Astrocyte of the cerebellum (primary cell): ENCODE measurements around the gene TSC1.

Source experiments
- DNase-seq: peaks from one replicate; pipeline ENCODE4 v3.0.0-alpha.2; 2011; ENCODE audit warnings: low read depth
- H3K4me3 ChIP-seq: 2 replicates; pipeline ENCODE4 v1.5.1; 2011; ENCODE audit warnings: mild to moderate bottlenecking, low read depth, low read length, moderate library complexity
- CTCF ChIP-seq: IDR thresholded peaks from 2 replicates; pipeline ENCODE4 v1.5.1; 2012; ENCODE audit warnings: low read length, low read depth, moderate library complexity, mild to moderate bottlenecking; ENCODE audit errors: missing control alignments
- in situ Hi-C: cut with HindIII; loops from 2 replicates; pipeline ENCODE4 v1.10.0; 2017; ENCODE audit warnings: low sequenced_read_pairs

The TSC1 gene

GRCh38 chr9:132878695-132879456 is 65.5 kb downstream of the TSC1 start, which contains the start of gene SPACA9:
SPACA9 (plus strand) TSS chr9:132878898; CDS start chr9:132883948, 5,050 bp downstream.
- TF ChIP-seq CTCF, result no peak
- H3K4me3 ChIP-seq, result peak within 1 kb of the TSS; percentile 98
- no peak for DNase-seq
- in situ Hi-C loops, result no loop called here

- in situ Hi-C loops, result no loop called here
- no peak for TF ChIP-seq CTCF
- peak within 1 kb of the TSS; percentile 98 for H3K4me3 ChIP-seq
- DNase-seq, result peak; percentile 31
These were observed 66.4 kb downstream of the TSC1 start, which contains the start of gene AK8 for GRCh38 chr9:132877824-132878694. AK8 (minus strand) TSS chr9:132878284; CDS start chr9:132878255, 29 bp downstream.

GRCh38 chr9:132877458-132877823 is 67.0 kb downstream of the TSC1 start:
- in situ Hi-C loops, result no loop called here
- no peak for TF ChIP-seq CTCF
- no peak for DNase-seq
- H3K4me3 ChIP-seq, result peak overlapping the region; percentile 98

- DNase-seq, result no peak
- no peak for TF ChIP-seq CTCF
- H3K4me3 ChIP-seq, result no peak overlapping the region
- in situ Hi-C loops, result no loop called here
These were observed 67.6 kb downstream of the TSC1 start for GRCh38 chr9:132876849-132877248.

GRCh38 chr9:132875159-132875558 is 69.3 kb downstream of the TSC1 start:
- TF ChIP-seq CTCF, result no peak
- H3K4me3 ChIP-seq, result no peak overlapping the region
- in situ Hi-C loops, result no loop called here
- no peak for DNase-seq

- TF ChIP-seq CTCF, result no peak
- no peak overlapping the region for H3K4me3 ChIP-seq
- in situ Hi-C loops, result no loop called here
- no peak for DNase-seq
These were observed 71.0 kb downstream of the TSC1 start for GRCh38 chr9:132873403-132873802.
